Subcutaneous abdominal adipose tissue (tissue), 5 donors: Measurements from ENCODE around the gene USP34.
"Not testable (repeated sequence)": the region's sequence is repeated elsewhere in the genome, so short reads cannot be mapped to it uniquely, and the experiment has no call there.

Experiments used
- H3K27ac ChIP-seq: one replicate; pipeline ENCODE4 v1.7.0; 2013; ENCODE audit warnings: low read depth, mild to moderate bottlenecking, inconsistent platforms, low read length, moderate library complexity
- H3K27me3 ChIP-seq, 5 donors: one replicate each; pipeline ENCODE4 v1.7.0; 2013; ENCODE audit warnings: low read length in 5 of 5, inconsistent platforms in 1 of 5; ENCODE audit not compliant: control insufficient read depth in 5 of 5, insufficient read depth in 4 of 5
- H3K36me3 ChIP-seq, 5 donors: one replicate each; pipeline ENCODE4 v1.7.0; 2013; ENCODE audit warnings: low read length in 5 of 5; ENCODE audit not compliant: control insufficient read depth in 5 of 5, insufficient read depth in 5 of 5
- H3K4me1 ChIP-seq, 5 donors: one replicate each; pipeline ENCODE4 v1.7.0; 2013; ENCODE audit warnings: low read length in 5 of 5, mild to moderate bottlenecking in 3 of 5, moderate library complexity in 1 of 5; ENCODE audit not compliant: control insufficient read depth in 5 of 5, insufficient read depth in 5 of 5
- H3K4me3 ChIP-seq, 5 donors: one replicate each; pipeline ENCODE4 v1.7.0; 2013; ENCODE audit warnings: low read length in 5 of 5, low read depth in 1 of 5
- H3K9ac ChIP-seq, 5 donors: one replicate each; pipeline ENCODE4 v1.7.0; 2013; ENCODE audit warnings: low read length in 5 of 5, mild to moderate bottlenecking in 4 of 5, moderate library complexity in 3 of 5
- H3K9me3 ChIP-seq, 5 donors: one replicate each; pipeline ENCODE4 v1.7.0; 2013; ENCODE audit warnings: low read length in 5 of 5; ENCODE audit not compliant: control insufficient read depth in 5 of 5
- donor health status: healthy.
- donor health status: healthy.
- donor health status: healthy.
- donor health status: healthy.
- donor health status: healthy.

The USP34 gene

GRCh38 chr2:61149074-61149473 is 321.8 kb downstream of the USP34 start:
- Histone ChIP-seq H3K36me3 (peaks cover 4 to 31% (median 20%) of the 10 kb centered on the region in 5 donors), H3K9ac (no peak overlapping the region), H3K9me3 (peaks cover 0 to 3% (median 0%) of the 10 kb centered on the region in 5 donors), H3K27me3 (no peaks in the 10 kb centered on the region), H3K27ac (no peak overlapping the region), H3K4me3 (no peak overlapping the region), H3K4me1 (peaks cover 0 to 16% (median 7%) of the 10 kb centered on the region in 5 donors)

DNA sequence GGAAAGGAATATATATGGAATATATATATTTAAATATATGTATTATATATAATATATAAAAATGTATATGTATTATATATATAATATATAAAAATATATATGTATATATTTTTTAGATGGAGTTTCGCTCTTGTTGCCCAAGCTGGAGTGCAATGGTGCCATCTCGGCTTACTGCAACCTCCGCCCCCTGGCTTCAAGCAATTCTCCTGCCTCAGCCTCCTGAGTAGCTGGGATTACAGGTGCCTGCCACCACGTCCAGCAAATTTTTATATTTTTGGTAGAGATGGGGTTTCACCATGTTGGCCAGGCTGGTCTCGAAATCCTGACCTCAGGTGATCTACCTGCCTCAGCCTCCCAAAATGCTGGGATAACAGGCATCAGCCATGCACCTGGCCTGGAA is 322.8 kb downstream of the USP34 start:
- H3K4me3 ChIP-seq, H3K27ac ChIP-seq, H3K9ac ChIP-seq, H3K27me3 ChIP-seq, H3K9me3 ChIP-seq: not testable (repeated sequence)
- peaks cover 0 to 16% (median 7%) of the 10 kb centered on the region in 5 donors for H3K4me1 ChIP-seq
- peaks cover 4 to 31% (median 20%) of the 10 kb centered on the region in 5 donors for H3K36me3 ChIP-seq

DNA sequence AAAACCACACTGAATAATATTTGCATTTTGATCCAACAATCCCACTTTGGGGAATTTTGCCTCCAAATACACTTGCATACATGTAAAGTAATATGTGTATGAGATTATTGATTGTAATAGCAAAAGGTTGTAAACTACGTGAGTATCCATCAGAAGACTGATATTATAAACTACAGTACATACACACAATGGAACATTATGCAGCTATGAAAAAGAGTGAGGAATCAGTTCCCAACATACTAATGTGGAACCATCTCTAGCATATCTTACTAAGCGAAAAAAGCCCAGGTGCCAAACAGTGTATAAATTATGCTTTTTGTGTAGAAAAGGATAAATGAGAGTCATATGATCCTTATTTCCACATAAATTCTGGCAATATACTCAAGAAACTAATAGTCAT is 324.9 kb downstream of the USP34 start:
- Histone ChIP-seq H3K9me3 (no peaks in the 10 kb centered on the region), H3K4me3 (peak overlapping the region in 3 of 5 donors; percentile 85 to 90 (median 90)), H3K9ac (peak overlapping the region in 2 of 5 donors; percentile 7 to 87), H3K27me3 (no peaks in the 10 kb centered on the region), H3K27ac (no peak overlapping the region), H3K36me3 (peaks cover 4 to 23% (median 17%) of the 10 kb centered on the region in 5 donors), H3K4me1 (peaks cover 0 to 16% (median 7%) of the 10 kb centered on the region in 5 donors)

GRCh38 chr2:61144697-61145268 is 326.1 kb downstream of the USP34 start:
- Histone ChIP-seq H3K4me1 (peaks cover 0 to 16% (median 7%) of the 10 kb centered on the region in 5 donors), H3K9me3 (no peaks in the 10 kb centered on the region), H3K27ac (no peak overlapping the region), H3K9ac (peak overlapping the region in 4 of 5 donors; percentile 71 to 87 (median 76)), H3K27me3 (no peaks in the 10 kb centered on the region), H3K36me3 (peaks cover 4 to 12% (median 10%) of the 10 kb centered on the region in 5 donors), H3K4me3 (peak overlapping the region; percentile 85 to 97 (median 90))

DNA sequence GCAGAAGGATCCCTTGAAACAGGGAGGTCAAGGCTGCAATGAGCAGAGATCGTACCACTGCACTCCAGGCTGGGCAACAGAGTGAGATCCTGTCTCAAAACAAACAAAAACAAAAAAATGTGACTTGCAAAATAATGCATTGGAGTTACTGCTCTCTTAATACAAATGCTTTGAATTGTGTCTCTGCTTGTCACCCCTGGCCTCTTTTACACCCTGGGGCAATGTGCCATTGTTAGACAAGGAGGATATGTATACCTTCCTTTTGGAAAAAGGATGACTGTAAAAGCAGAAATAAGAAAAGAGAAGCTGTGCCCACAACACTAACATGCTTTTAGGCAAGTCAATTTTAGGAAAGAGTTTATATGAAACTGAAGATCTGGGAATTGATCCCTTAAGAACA is 329.7 kb downstream of the USP34 start:
- Histone ChIP-seq H3K9me3 (no peaks in the 10 kb centered on the region), H3K4me3 (no peak overlapping the region), H3K36me3 (no peaks in the 10 kb centered on the region), H3K4me1 (peaks cover 0 to 16% (median 7%) of the 10 kb centered on the region in 5 donors), H3K27ac (no peak overlapping the region), H3K9ac (no peak overlapping the region), H3K27me3 (no peaks in the 10 kb centered on the region)

- Histone ChIP-seq H3K9me3 (no peaks in the 10 kb centered on the region), H3K27ac (no peak overlapping the region), H3K9ac (no peak overlapping the region), H3K4me3 (no peak overlapping the region), H3K27me3 (no peaks in the 10 kb centered on the region), H3K36me3 (no peaks in the 10 kb centered on the region), H3K4me1 (no peaks in the 10 kb centered on the region)
These were observed 332.0 kb downstream of the USP34 start for GRCh38 chr2:61138859-61139258.
